Tibial nerve (tissue), 4 donors: ENCODE data around the gene HLA-DPB1. TPM values are rescaled to one million over a fixed set of nuclear protein-coding genes. Genes with fewer than 3 reads are reported as not detected.
"Not testable (repeated sequence)": the region's sequence is repeated elsewhere in the genome, so short reads cannot be mapped to it uniquely, and the experiment has no call there.

Experiments used
- DNase-seq, 2 donors: peaks; one replicate each; pipeline ENCODE4 v3.0.0-alpha.2; 2019; ENCODE audit warnings: low spot score in 2 of 2
- H3K27ac ChIP-seq, 4 donors: fragments of 200-600 bp; sonication (generic) in 3 of 4; one replicate each; pipeline ENCODE4 v1.5.1; 2017 to 2019; ENCODE audit warnings: mild to moderate bottlenecking in 1 of 4
- H3K27me3 ChIP-seq, 2 donors: fragments of 200-600 bp; sonication (generic) in 1 of 2; one replicate each; pipeline versions ENCODE4 v1.5.1 to v1.6.0; 2017 to 2019
- H3K36me3 ChIP-seq, 3 donors: fragments of 200-600 bp; sonication (generic); one replicate each; pipeline ENCODE4 v1.5.1; 2018 to 2019
- H3K4me1 ChIP-seq, 4 donors: fragments of 200-600 bp; sonication (generic) in 3 of 4; one replicate each; pipeline ENCODE4 v1.5.1; 2017 to 2019
- H3K4me3 ChIP-seq, 4 donors: fragments of 200-600 bp; sonication (generic) in 3 of 4; one replicate each; pipeline ENCODE4 v1.5.1; 2017 to 2019; ENCODE audit warnings: mild to moderate bottlenecking in 1 of 4, moderate library complexity in 1 of 4
- H3K9me3 ChIP-seq, 4 donors: fragments of 200-600 bp; sonication (generic) in 3 of 4; one replicate each; pipeline ENCODE4 v1.5.1; 2017 to 2019
- CTCF ChIP-seq, 5 experiments: fragments of 200-600 bp in 3 of 5; fragments of 450-650 bp in 2 of 5; sonication (generic) in 3 of 5; IDR thresholded peaks; one replicate each; pipeline ENCODE4 v1.5.1; 2016 to 2019; ENCODE audit warnings: antibody characterized with exemption in 5 of 5, mild to moderate bottlenecking in 3 of 5, moderate library complexity in 2 of 5
- EP300 ChIP-seq, 2 donors: sonication (generic); formaldehyde crosslinking; IDR thresholded peaks; one replicate each; pipeline ENCODE4 v1.6.1; 2017; ENCODE audit warnings: antibody characterized with exemption in 2 of 2, mild to moderate bottlenecking in 1 of 2
- POLR2A ChIP-seq, 2 donors: fragments of 450-650 bp; IDR thresholded peaks; one replicate each; pipeline ENCODE4 v1.6.1; 2017; ENCODE audit warnings: antibody characterized with exemption in 2 of 2, mild to moderate bottlenecking in 2 of 2, moderate library complexity in 2 of 2
- WGBS, 2 donors: methylation state at CpG; one replicate each; pipeline ENCODE4 v1.1.5; 2018; 5-methylcytosine and 5-hydroxymethylcytosine counted together
- total RNA-seq, 4 donors: library from RNA; depleted of rRNA; stranded (reverse); fragments of >200 nt; gene quantifications; one replicate each; pipeline ENCODE4 v1.1.0, GENCODE V29; 2016

The HLA-DPB1 gene
- total RNA-seq, 4 donors from 2014 or later, result 56.5 to 121 (median 76.4) TPM

GRCh38 chr6:33061987-33062386 lies 13.8 kb upstream of the HLA-DPB1 start:
- Histone ChIP-seq H3K27me3 (no peaks in the 10 kb centered on the region), H3K9me3 (no peaks in the 10 kb centered on the region), H3K36me3 (peaks cover 0 to 2% (median 0%) of the 10 kb centered on the region in 3 donors), H3K4me3 (no peak overlapping the region), H3K27ac (no peak overlapping the region), H3K4me1 (no peaks in the 10 kb centered on the region)
- 83 to 86% methylated on average over 2 of the region's 2 CpGs for WGBS, 2 donors
- TF ChIP-seq CTCF (IDR thresholded peaks at IDR 0.05), result no peak
- no peak for TF ChIP-seq POLR2A (IDR thresholded peaks at IDR 0.05)
- no peak for TF ChIP-seq EP300 (IDR thresholded peaks at IDR 0.05)
- DNase-seq, result no peak

- not testable (repeated sequence) for H3K27ac ChIP-seq, DNase-seq
- 75 to 76% methylated on average over 5 of the region's 5 CpGs for WGBS, 2 donors
Measured at GRCh38 chr6:33063435-33063834, 12.4 kb upstream of the HLA-DPB1 start.

DNA sequence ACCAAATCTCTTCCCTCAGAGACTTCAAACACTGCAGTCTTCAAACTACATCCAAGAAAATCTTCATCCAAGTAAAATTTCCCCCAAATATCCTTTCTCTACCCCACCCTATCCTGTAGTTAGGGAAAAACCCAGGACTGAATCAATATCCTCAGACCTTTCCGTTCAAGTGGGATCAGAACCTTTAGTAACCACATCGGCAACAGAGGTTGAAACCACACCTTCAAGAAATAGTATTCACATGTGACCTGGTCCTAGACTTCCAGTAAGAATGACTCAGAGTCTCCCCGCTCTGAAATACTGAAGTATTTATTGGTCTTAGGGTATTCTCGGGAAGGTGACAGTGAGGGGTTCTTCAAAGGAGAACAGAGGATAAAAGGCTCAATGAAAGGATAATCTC lies 11.1 kb upstream of the HLA-DPB1 start:
- Histone ChIP-seq H3K9me3 (no peaks in the 10 kb centered on the region), H3K36me3 (peaks cover 0 to 16% (median 10%) of the 10 kb centered on the region in 3 donors), H3K27me3 (no peaks in the 10 kb centered on the region), H3K4me1 (no peaks in the 10 kb centered on the region), H3K27ac (no peak overlapping the region), H3K4me3 (no peak overlapping the region)
- 67 to 73% methylated on average over 4 of the region's 4 CpGs for WGBS, 2 donors
- no peak for DNase-seq
- TF ChIP-seq EP300 (IDR thresholded peaks at IDR 0.05) (no peak), CTCF (IDR thresholded peaks at IDR 0.05) (no peak), POLR2A (IDR thresholded peaks at IDR 0.05) (no peak)

More at GRCh38 chr6:33063435-33063834, 12.4 kb upstream of the HLA-DPB1 start:
- H3K27me3 ChIP-seq, H3K36me3 ChIP-seq, H3K9me3 ChIP-seq, H3K4me1 ChIP-seq, H3K4me3 ChIP-seq: not testable (repeated sequence)

DNA sequence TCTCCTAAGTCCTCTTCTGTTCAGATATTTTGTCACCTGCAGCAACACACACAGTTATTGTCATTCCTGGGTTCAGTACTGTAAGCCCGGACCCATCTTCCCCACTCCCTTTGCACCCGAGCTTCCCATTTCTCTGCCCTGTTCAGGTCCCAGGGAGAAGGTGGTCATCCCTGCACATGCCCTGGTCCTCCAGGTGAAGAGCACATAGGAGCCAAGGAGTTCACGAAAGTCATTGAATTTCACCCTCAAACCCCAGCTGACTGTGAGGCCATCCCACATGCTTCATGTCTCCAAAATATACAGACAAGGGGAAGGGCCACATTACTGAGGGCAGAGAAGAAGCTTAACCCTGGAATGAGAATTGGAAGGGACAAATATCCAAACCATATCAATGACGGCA lies 10.5 kb upstream of the HLA-DPB1 start:
- TF ChIP-seq CTCF (IDR thresholded peaks at IDR 0.05), result no peak
- TF ChIP-seq EP300 (IDR thresholded peaks at IDR 0.05), result no peak
- TF ChIP-seq POLR2A (IDR thresholded peaks at IDR 0.05), result no peak
- H3K27me3 ChIP-seq, result no peaks in the 10 kb centered on the region
- peaks cover 0 to 16% (median 10%) of the 10 kb centered on the region in 3 donors for H3K36me3 ChIP-seq
- no peak overlapping the region for H3K4me3 ChIP-seq
- H3K4me1 ChIP-seq, result no peaks in the 10 kb centered on the region
- H3K9me3 ChIP-seq, result no peaks in the 10 kb centered on the region
- WGBS, 2 donors, result 93% methylated on average over 4 of the region's 4 CpGs
- H3K27ac ChIP-seq, result no peak overlapping the region
- DNase-seq, result no peak

GRCh38 chr6:33066917-33067521 lies 8.8 kb upstream of the HLA-DPB1 start:
- 93 to 94% methylated on average over 3 of the region's 3 CpGs for WGBS, 2 donors
- TF ChIP-seq CTCF (IDR thresholded peaks at IDR 0.05) (no peak), EP300 (IDR thresholded peaks at IDR 0.05) (no peak), POLR2A (IDR thresholded peaks at IDR 0.05) (no peak)
- no peaks in the 10 kb centered on the region for H3K4me1 ChIP-seq
- H3K36me3 ChIP-seq, result peaks cover 0 to 16% (median 10%) of the 10 kb centered on the region in 3 donors
- no peaks in the 10 kb centered on the region for H3K9me3 ChIP-seq
- no peaks in the 10 kb centered on the region for H3K27me3 ChIP-seq
- DNase-seq, result no peak
- no peak overlapping the region for H3K4me3 ChIP-seq
- no peak overlapping the region for H3K27ac ChIP-seq
